Fibroblast of the aortic adventitia (primary cell): ENCODE results near the gene PARP14. TPM values are rescaled to one million over a fixed set of nuclear protein-coding genes. Genes with fewer than 3 reads are reported as not detected.
A peak's percentile ranks its signal among the peaks of the same experiment; 100 is the strongest.

ENCODE experiments used
- DNase-seq: peaks from one replicate; pipeline ENCODE4 v3.0.0-alpha.2; 2010; ENCODE audit warnings: low read depth
- H3K4me3 ChIP-seq: 2 replicates; pipeline ENCODE4 v1.5.1; 2011; ENCODE audit warnings: low read depth, mild to moderate bottlenecking, control low read depth, low read length, moderate library complexity
- CTCF ChIP-seq: IDR thresholded peaks from 2 replicates; pipeline ENCODE4 v1.5.1; 2011; ENCODE audit warnings: mild to moderate bottlenecking, low read length, control low read depth, inconsistent platforms; ENCODE audit not compliant: insufficient read depth
- total RNA-seq: library from RNA; depleted of rRNA; stranded (reverse); fragments of >200 nt; gene quantifications from 2 replicates; pipeline ENCODE4 v1.2.3, GENCODE V29; 2012; ENCODE audit warnings: low replicate concordance

The PARP14 gene
- total RNA-seq, 1 donor, result 41.6 TPM

DNA sequence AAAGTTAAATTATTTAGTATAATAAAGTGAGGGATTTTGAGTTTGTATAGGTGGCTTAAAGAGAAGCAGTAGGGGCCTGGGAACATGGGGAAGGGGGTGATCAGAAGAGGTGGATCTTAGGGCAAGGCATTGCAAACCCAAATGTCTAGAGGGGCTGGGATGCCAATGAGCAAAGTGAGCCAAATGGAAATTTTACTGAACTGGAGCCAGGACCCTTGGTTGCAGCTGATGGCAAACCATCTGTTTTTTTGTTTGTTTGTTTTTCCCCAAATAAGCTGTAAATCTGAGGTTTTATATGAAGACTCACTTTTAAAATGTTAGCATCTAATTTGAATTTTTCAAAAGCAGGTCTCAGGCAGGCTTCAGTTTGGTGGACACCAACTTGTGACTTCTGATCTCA is 14.8 kb upstream of the PARP14 start:
- TF ChIP-seq CTCF, result no peak
- DNase-seq, result no peak
- no peak overlapping the region for H3K4me3 ChIP-seq

DNA sequence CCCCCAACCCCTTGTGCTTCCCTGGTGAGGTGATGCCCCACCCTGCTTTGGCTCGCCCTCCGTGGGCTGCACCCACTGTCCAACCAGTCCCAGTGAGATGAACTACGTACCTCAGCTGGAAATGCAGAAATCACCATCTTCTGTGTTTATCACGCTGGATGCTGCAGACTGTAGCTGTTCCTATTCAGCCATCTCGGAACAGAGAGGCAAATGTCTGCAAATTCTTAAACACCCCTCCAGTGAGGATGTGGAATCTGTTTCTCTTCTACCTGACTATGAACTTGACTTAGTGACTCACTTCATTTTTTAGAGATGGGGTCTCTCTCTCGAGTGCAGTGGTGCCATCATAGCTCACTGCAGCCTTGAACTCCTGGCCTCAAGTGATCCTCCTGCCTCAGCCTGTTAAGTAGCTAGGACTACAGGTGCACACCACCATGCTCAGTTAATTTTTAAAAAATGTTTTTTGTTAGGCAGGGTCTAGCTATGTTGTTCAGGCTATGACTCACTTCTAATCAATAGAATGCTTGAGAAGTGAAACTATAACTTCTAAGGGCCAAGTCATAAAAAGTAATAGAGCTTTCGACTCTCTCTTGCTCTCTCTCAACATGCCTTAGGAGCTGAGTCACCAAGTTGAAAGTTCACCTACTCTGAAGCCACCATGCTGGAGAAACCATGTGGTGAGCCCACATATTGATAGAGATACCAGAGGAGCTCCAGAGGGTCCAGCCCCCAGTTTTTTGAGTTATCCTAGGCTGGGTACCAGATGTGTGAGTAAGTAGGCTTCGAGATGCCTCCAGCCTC is 11.5 kb upstream of the PARP14 start:
- peak; percentile 48 for DNase-seq
- no peak overlapping the region for H3K4me3 ChIP-seq
- TF ChIP-seq CTCF, result no peak

- TF ChIP-seq CTCF, result no peak
- no peak overlapping the region for H3K4me3 ChIP-seq
- DNase-seq, result no peak
Measured at GRCh38 chr3:122671553-122671952, 9.1 kb upstream of the PARP14 start.

GRCh38 chr3:122674339-122674738 is 6.3 kb upstream of the PARP14 start:
- TF ChIP-seq CTCF, result no peak

DNA sequence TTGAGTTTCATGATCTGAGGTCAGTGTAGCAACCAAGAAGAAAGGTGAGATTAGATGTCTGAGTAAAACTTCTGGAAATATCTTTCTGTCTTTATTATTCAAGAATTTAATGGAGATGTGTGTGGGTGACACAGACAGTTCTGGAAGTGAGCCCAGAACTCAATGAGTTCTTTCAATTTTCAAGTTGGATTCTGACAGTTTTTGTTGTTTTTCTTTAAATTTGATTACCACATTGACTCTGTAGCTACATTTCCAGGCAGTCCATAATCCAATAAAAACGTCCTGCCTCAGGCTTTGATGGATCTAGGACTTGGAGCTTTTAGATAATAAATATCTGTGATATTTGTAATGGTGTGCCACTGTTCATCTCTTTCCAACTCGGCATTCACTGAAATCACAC is 3.9 kb upstream of the PARP14 start:
- DNase-seq, result peak; percentile 25
- no peak overlapping the region for H3K4me3 ChIP-seq
- no peak for TF ChIP-seq CTCF

More at GRCh38 chr3:122674339-122674738, 6.3 kb upstream of the PARP14 start:
- no peak for DNase-seq
- no peak overlapping the region for H3K4me3 ChIP-seq

- H3K4me3 ChIP-seq, result no peak overlapping the region
- no peak for DNase-seq
- TF ChIP-seq CTCF, result no peak
Measured at GRCh38 chr3:122677216-122677615, 3.4 kb upstream of the PARP14 start.

GRCh38 chr3:122678506-122678905 is 2.1 kb upstream of the PARP14 start:
- DNase-seq, result no peak
- TF ChIP-seq CTCF, result no peak
- H3K4me3 ChIP-seq, result no peak overlapping the region
